H1 (cell line): ENCODE measurements around the gene JTB. TPM values are rescaled to one million over a fixed set of nuclear protein-coding genes. Genes with fewer than 3 reads are reported as not detected.

Experiments used
- CTCF ChIA-PET: fragments of 300-600 bp; sonication (Branson Sonifier 250); formaldehyde crosslinking; loops from one replicate; lab custom pipeline; 2021; ENCODE audit not compliant: partially characterized antibody; lab: Charles Lee
- POLR2A ChIA-PET: fragments of 300-600 bp; sonication (Branson Sonifier 250); formaldehyde crosslinking; loops from one replicate; lab custom pipeline; 2021; ENCODE audit warnings: inconsistent platforms; ENCODE audit not compliant: partially characterized antibody; lab: Charles Lee
- DNase-seq, 2 experiments: peaks; one replicate each; pipeline versions ENCODE4 v3.0.0 to v3.0.0-alpha.2; 2010 to 2022; ENCODE audit warnings: low spot score in 2 of 2, low read depth in 1 of 2, mixed read lengths in 1 of 2
- FAIRE-seq: peaks from 2 replicates; lab custom pipeline; 2011; peaks lifted over from hg19 to GRCh38; lab: Jason Lieb, UNC
- H2AFZ ChIP-seq: 2 replicates; pipeline ENCODE4 v1.8.1; 2012; ENCODE audit warnings: low read length, inconsistent platforms
- H2AK5ac ChIP-seq: 2 replicates; pipeline ENCODE4 v1.6.1; 2013; ENCODE audit warnings: low read depth, low read length
- H2BK120ac ChIP-seq: replicated peaks from 2 replicates; pipeline ENCODE3; 2013; ENCODE audit warnings: low read depth, low read length, inconsistent platforms
- H2BK12ac ChIP-seq: 2 replicates; pipeline ENCODE4 v1.6.1; 2013; ENCODE audit warnings: low read depth, low read length
- H2BK15ac ChIP-seq: 2 replicates; pipeline ENCODE4 v1.6.1; 2013; ENCODE audit warnings: low read length
- H2BK20ac ChIP-seq: 2 replicates; pipeline ENCODE4 v1.6.1; 2013; ENCODE audit warnings: low read length
- H2BK5ac ChIP-seq: 2 replicates; pipeline ENCODE4 v1.6.1; 2013; ENCODE audit warnings: low read depth, low read length
- H3K14ac ChIP-seq: 2 replicates; pipeline ENCODE4 v1.6.1; 2013; ENCODE audit warnings: inconsistent platforms; ENCODE audit not compliant: insufficient read length
- H3K18ac ChIP-seq: 2 replicates; pipeline ENCODE4 v1.6.1; 2013; ENCODE audit warnings: low read length; ENCODE audit errors: extremely low read depth
- H3K23ac ChIP-seq: 2 replicates; pipeline ENCODE4 v1.6.1; 2013; ENCODE audit warnings: inconsistent platforms; ENCODE audit not compliant: insufficient read length
- H3K23me2 ChIP-seq: 2 replicates; pipeline ENCODE4 v1.6.1; 2013; ENCODE audit warnings: low read depth, low read length
- H3K27ac ChIP-seq: 2 replicates; pipeline ENCODE4 v1.6.1; 2011; ENCODE audit warnings: low read depth, low read length, inconsistent platforms
- H3K27me3 ChIP-seq, 4 experiments: replicated peaks in 1 of 4; 1 replicate in 1 of 4; 2 replicates in 3 of 4; pipeline versions ENCODE4 v1.6.1 to v1.8.1; 2011 to 2013; ENCODE audit warnings: low read length in 3 of 4, mild to moderate bottlenecking in 3 of 4, inconsistent platforms in 2 of 4, mixed read lengths in 2 of 4, moderate library complexity in 1 of 4; ENCODE audit not compliant: control insufficient read depth in 3 of 4, insufficient read depth in 3 of 4; ENCODE audit errors: extremely low read depth in 1 of 4
- H3K36me3 ChIP-seq, 4 experiments: 2 replicates each; pipeline versions ENCODE4 v1.6.1 to v1.8.1; 2011 to 2013; ENCODE audit warnings: mild to moderate bottlenecking in 4 of 4, low read length in 3 of 4, moderate library complexity in 2 of 4, control low read depth in 1 of 4, inconsistent platforms in 1 of 4; ENCODE audit not compliant: insufficient read depth in 4 of 4, control insufficient read depth in 2 of 4
- H3K4ac ChIP-seq: replicated peaks from 2 replicates; pipeline ENCODE3; 2013; ENCODE audit warnings: low read length, low read depth, mixed read lengths, inconsistent platforms; ENCODE audit not compliant: insufficient read length
- H3K4me1 ChIP-seq, 4 experiments: replicated peaks in 1 of 4; 1 replicate in 1 of 4; 2 replicates in 3 of 4; pipeline versions ENCODE4 v1.6.1 to v1.8.1; 2011 to 2013; ENCODE audit warnings: low read length in 3 of 4, inconsistent platforms in 2 of 4, mixed read lengths in 1 of 4; ENCODE audit not compliant: insufficient read depth in 4 of 4, control insufficient read depth in 3 of 4
- H3K4me2 ChIP-seq, 2 experiments: 2 replicates each; pipeline versions ENCODE4 v1.6.1 to v1.8.1; 2011 to 2013; ENCODE audit warnings: low read depth in 2 of 2, low read length in 2 of 2, control low read depth in 1 of 2, inconsistent platforms in 1 of 2, mild to moderate bottlenecking in 1 of 2; ENCODE audit not compliant: insufficient read depth in 1 of 2
- H3K4me3 ChIP-seq, 4 experiments: fragments of 200-600, 300-600 bp in 1 of 4; sonication (generic), shearing (Covaris generic), sonication (Bioruptor Twin) in 1 of 4; 2 replicates each; pipeline versions ENCODE4 v1.5.1 to v1.8.1; 2011 to 2016; ENCODE audit warnings: low read length in 4 of 4, low read depth in 3 of 4, control low read depth in 2 of 4, inconsistent platforms in 2 of 4, mild to moderate bottlenecking in 2 of 4, mixed read lengths in 1 of 4, moderate library complexity in 1 of 4; ENCODE audit not compliant: insufficient read depth in 2 of 4; ENCODE audit errors: extremely low read depth in 1 of 4
- H3K56ac ChIP-seq: replicated peaks from 2 replicates; pipeline ENCODE3; 2013; ENCODE audit warnings: low read depth, mild to moderate bottlenecking, mixed read lengths, low read length, inconsistent platforms; ENCODE audit not compliant: insufficient read length
- H3K79me1 ChIP-seq: 2 replicates; pipeline ENCODE4 v1.6.1; 2013; ENCODE audit warnings: low read depth, low read length, control low read depth
- H3K79me2 ChIP-seq, 2 experiments: 2 replicates each; pipeline versions ENCODE4 v1.6.1 to v1.8.1; 2012 to 2013; ENCODE audit warnings: low read length in 2 of 2, mild to moderate bottlenecking in 2 of 2, inconsistent platforms in 1 of 2; ENCODE audit not compliant: insufficient read depth in 2 of 2, control insufficient read depth in 1 of 2
- H3K9ac ChIP-seq, 4 experiments: replicated peaks in 1 of 4; 1 replicate in 1 of 4; 2 replicates in 3 of 4; pipeline versions ENCODE4 v1.6.1 to v1.8.1; 2011 to 2013; ENCODE audit warnings: low read depth in 3 of 4, low read length in 3 of 4, control low read depth in 2 of 4, mild to moderate bottlenecking in 2 of 4, moderate library complexity in 2 of 4, inconsistent platforms in 1 of 4; ENCODE audit errors: extremely low read depth in 1 of 4
- H3K9me3 ChIP-seq, 2 experiments: 2 replicates each; pipeline versions ENCODE4 v1.6.1 to v1.8.1; 2012 to 2013; ENCODE audit warnings: mild to moderate bottlenecking in 2 of 2, moderate library complexity in 2 of 2, control low read depth in 1 of 2, inconsistent platforms in 1 of 2, low read depth in 1 of 2, low read length in 1 of 2, mixed read lengths in 1 of 2; ENCODE audit not compliant: insufficient read depth in 2 of 2
- H4K20me1 ChIP-seq, 2 experiments: replicated peaks in 1 of 2; 2 replicates each; pipeline versions ENCODE3 to v1.8.1; 2011 to 2013; ENCODE audit warnings: inconsistent platforms in 2 of 2, low read length in 2 of 2, mild to moderate bottlenecking in 1 of 2; ENCODE audit not compliant: insufficient read depth in 2 of 2, control insufficient read depth in 1 of 2
- H4K5ac ChIP-seq: 2 replicates; pipeline ENCODE4 v1.6.1; 2013; ENCODE audit warnings: low read length, low read depth, mixed read lengths, inconsistent platforms; ENCODE audit not compliant: insufficient read length
- H4K8ac ChIP-seq: 2 replicates; pipeline ENCODE4 v1.8.0; 2013; ENCODE audit warnings: mild to moderate bottlenecking, moderate library complexity, low read length, inconsistent platforms; ENCODE audit not compliant: insufficient read depth; ENCODE audit errors: extremely low read depth
- H4K91ac ChIP-seq: replicated peaks from 2 replicates; pipeline ENCODE3; 2013; ENCODE audit warnings: low read length, mixed read lengths, inconsistent platforms; ENCODE audit not compliant: insufficient read length
- ATF2 ChIP-seq: IDR thresholded peaks from 2 replicates; pipeline ENCODE4 v1.6.1; 2012; ENCODE audit warnings: low read length, inconsistent platforms
- CHD2 ChIP-seq: IDR thresholded peaks from 2 replicates; pipeline ENCODE4 v1.6.1; 2012; ENCODE audit warnings: low read length, improper control_type of control experiment
- E2F6 ChIP-seq: IDR thresholded peaks from 2 replicates; pipeline ENCODE4 v1.6.1; 2012; ENCODE audit warnings: inconsistent platforms
- EGR1 ChIP-seq: IDR thresholded peaks from 2 replicates; pipeline ENCODE4 v1.6.1; 2011; ENCODE audit warnings: low read depth, low read length, borderline replicate concordance
- EZH2 ChIP-seq: fragments of 200-600 bp; sonication (generic); IDR thresholded peaks from 2 replicates; pipeline ENCODE4 v1.7.1; 2012; ENCODE audit warnings: low read depth, mild to moderate bottlenecking, moderate library complexity, low read length, inconsistent platforms; ENCODE audit not compliant: severe bottlenecking
- FOSL1 ChIP-seq: IDR thresholded peaks from 2 replicates; pipeline ENCODE4 v1.6.1; 2011; ENCODE audit warnings: mild to moderate bottlenecking, low read depth, low read length, moderate library complexity; ENCODE audit not compliant: insufficient read depth
- KDM4A ChIP-seq: IDR thresholded peaks from one replicate; pipeline ENCODE4 v1.7.1; 2012; ENCODE audit warnings: low read depth, mild to moderate bottlenecking, moderate library complexity, low read length, inconsistent platforms; ENCODE audit not compliant: severe bottlenecking
- RXRA ChIP-seq: IDR thresholded peaks from 2 replicates; pipeline ENCODE4 v1.6.1; 2011; ENCODE audit warnings: low read depth, mild to moderate bottlenecking, low read length, moderate library complexity; ENCODE audit not compliant: insufficient read depth
- SAP30 ChIP-seq: fragments of 300-600 bp; sonication (generic); IDR thresholded peaks from 2 replicates; pipeline ENCODE4 v1.7.1; 2012; ENCODE audit warnings: low read length, moderate library complexity, mild to moderate bottlenecking, inconsistent platforms; ENCODE audit not compliant: insufficient read depth, insufficient replicate concordance
- SP1 ChIP-seq: IDR thresholded peaks from 2 replicates; pipeline ENCODE4 v1.6.1; 2011; ENCODE audit warnings: low read depth, low read length
- SUZ12 ChIP-seq: fragments of 200-600 bp; sonication (generic); IDR thresholded peaks from 2 replicates; pipeline ENCODE4 v1.6.1; 2012; ENCODE audit warnings: mild to moderate bottlenecking, inconsistent platforms, low read length, moderate library complexity, mixed read lengths
- whole genome bisulfite sequencing, 2 experiments: shearing (Covaris generic) in 1 of 2; methylation state at CpG; one replicate each; pipeline versions ENCODE4 v1.1.6 to v1.1.7; 2013 to 2015; ENCODE audit warnings: low lambda C conversion rate in 2 of 2, mixed read lengths in 2 of 2, inconsistent platforms in 1 of 2, low coverage in 1 of 2, missing lambda C conversion rate in 1 of 2; ENCODE audit not compliant: insufficient replicate concordance in 2 of 2, insufficient coverage in 1 of 2, insufficient read length in 1 of 2; ENCODE audit errors: extremely low coverage in 1 of 2, missing lambda C conversion rate in 1 of 2; 5-methylcytosine and 5-hydroxymethylcytosine counted together
- polyA plus RNA-seq, 7 experiments: library from polyadenylated mRNA; depleted of rRNA in 3 of 7; stranded (reverse) in 5 of 7; unstranded in 2 of 7; fragments of >200 nt in 5 of 7; fragments of 200-250 nt in 2 of 7; gene quantifications; 1 replicate in 5 of 7; 2 replicates in 1 of 7; 4 replicates in 1 of 7; pipeline versions ENCODE4 v1.2.1 to v1.2.3, GENCODE V29; 2011 to 2013; ENCODE audit warnings: missing spikeins in 2 of 7, mixed read lengths in 2 of 7
- total RNA-seq: library from RNA; stranded (reverse); fragmentation: NEBNext Ultra II Directional; extraction: Animal tissue kit (Norgen Biotek cat#: 25700); gene quantifications from 2 replicates; pipeline ENCODE4 v1.2.1, GENCODE V29; 2021

Gene JTB
- total and polyA plus RNA-seq, 2 of the 8 experiments (the other 6 are each of a cell fraction or from before 2014, with no cell fraction given): 91.1 to 122 TPM

- Histone ChIP-seq H3K14ac (no peak overlapping the region), H3K79me2 (no peaks in the 10 kb centered on the region), H2BK15ac (no peak overlapping the region), H4K91ac (no peak overlapping the region), H3K4me3 (no peak overlapping the region), H3K23ac (no peak overlapping the region), H3K27ac (no peak overlapping the region), H3K9ac (no peak overlapping the region), H3K36me3 (peaks cover 12 to 63% (median 49%) of the 10 kb centered on the region in 4 experiments), H2BK5ac (no peak overlapping the region), H3K4ac (no peak overlapping the region), H3K79me1 (no peaks in the 10 kb centered on the region; the same call in 1 of the 2 replicates), H3K56ac (no peak overlapping the region), H2BK20ac (no peak overlapping the region), H3K27me3 (no peaks in the 10 kb centered on the region), H3K4me1 (no peaks in the 10 kb centered on the region), H4K20me1 (peaks cover 0 to 13% of the 10 kb centered on the region in 2 experiments), H3K4me2 (no peak overlapping the region), H3K9me3 (no peaks in the 10 kb centered on the region), H2BK12ac (no peak overlapping the region), H4K5ac (no peak overlapping the region), H2AK5ac (no peak overlapping the region), H3K18ac (no peak overlapping the region), H3K23me2 (no peaks in the 10 kb centered on the region), H4K8ac (no peak overlapping the region), H2BK120ac (no peak overlapping the region), H2AFZ (no peak overlapping the region)
- no peak for FAIRE-seq
- whole genome bisulfite sequencing, 2 experiments: 89% methylated on average over 9 of the region's 9 CpGs; no CpG with 5 or more reads in 1 of the 2 experiments
- ChIA-PET POLR2A (interaction anchor here (1.0 to 3.7 kb wide), 5 partner anchors 9 to 56 kb away, joined by 3 to 24 read pairs (median 6); partner anchors contain the start of genes DENND4B, GATAD2B and RPS27), CTCF (interaction anchor here (0.8 to 1.8 kb wide), 3 partner anchors 9 to 12 kb away, joined by 4 to 5 read pairs (median 5); partner anchors contain the start of genes DENND4B and GATAD2B)
- no peak for DNase-seq
- TF ChIP-seq E2F6 (no peak), RXRA (no peak), CHD2 (no peak), SAP30 (no peak), ATF2 (no peak), KDM4A (no peak), FOSL1 (no peak), SP1 (no peak), SUZ12 (no peak), EZH2 (no peak), EGR1 (no peak)
Observed at GRCh38 chr1:153934746-153935145, 42.7 kb downstream of the JTB start.
